HK-2 (cell line): ENCODE data around the gene AHSP.
"Not testable (repeated sequence)": the region's sequence is repeated elsewhere in the genome, so short reads cannot be mapped to it uniquely, and the experiment has no call there.

Experiments
- DNase-seq: peaks from one replicate; pipeline ENCODE4 v3.0.0-alpha.2; 2018; ENCODE audit not compliant: unreplicated experiment

The AHSP gene

GRCh38 chr16:31501226-31501965 lies 26.3 kb upstream of the AHSP start:
- no peak for DNase-seq

GRCh38 chr16:31501966-31502348 lies 25.7 kb upstream of the AHSP start:
- DNase-seq = no peak

GRCh38 chr16:31502981-31503380 lies 24.7 kb upstream of the AHSP start:
- DNase-seq = no peak

- not testable (repeated sequence) for DNase-seq
Measured at GRCh38 chr16:31503555-31503954, 24.1 kb upstream of the AHSP start.

GRCh38 chr16:31504159-31504558 lies 23.5 kb upstream of the AHSP start:
- DNase-seq = no peak

GRCh38 chr16:31505483-31505882 lies 22.2 kb upstream of the AHSP start:
- DNase-seq = no peak

GRCh38 chr16:31507617-31507928 lies 20.1 kb upstream of the AHSP start:
- DNase-seq = no peak

- DNase-seq = peak; percentile 91
Measured at GRCh38 chr16:31507929-31508705, 19.6 kb upstream of the AHSP start, which contains the start of gene RUSF1. TSS of gene RUSF1 (minus strand) at chr16:31508391. CDS start at chr16:31508373, 18 bp downstream.

- no peak for DNase-seq
Measured at GRCh38 chr16:31508706-31509195, 18.9 kb upstream of the AHSP start.

GRCh38 chr16:31513126-31513525 lies 14.6 kb upstream of the AHSP start:
- no peak for DNase-seq

- no peak for DNase-seq
Measured at GRCh38 chr16:31513884-31514283, 13.8 kb upstream of the AHSP start.

- DNase-seq = no peak
Measured at GRCh38 chr16:31517800-31518402, 9.8 kb upstream of the AHSP start.

- DNase-seq = no peak
Measured at GRCh38 chr16:31519759-31520431, 7.8 kb upstream of the AHSP start.

- no peak for DNase-seq
Measured at GRCh38 chr16:31521368-31521767, 6.3 kb upstream of the AHSP start.

GRCh38 chr16:31522071-31522470 lies 5.6 kb upstream of the AHSP start:
- no peak for DNase-seq

- not testable (repeated sequence) for DNase-seq
Measured at GRCh38 chr16:31523768-31524167, 3.9 kb upstream of the AHSP start.

- no peak for DNase-seq
Measured at GRCh38 chr16:31525113-31525512, 2.6 kb upstream of the AHSP start.

- no peak for DNase-seq
Measured at GRCh38 chr16:31528523-31529107, 915 bp downstream of the AHSP start.

- DNase-seq = no peak
Measured at GRCh38 chr16:31529108-31529936, 1.6 kb downstream of the AHSP start.

GRCh38 chr16:31529937-31530312 lies 2.2 kb downstream of the AHSP start:
- DNase-seq = no peak

GRCh38 chr16:31530405-31530804 lies 2.7 kb downstream of the AHSP start:
- no peak for DNase-seq
